HFFc6 (cell line): ENCODE data around the gene IRS4. TPM values are rescaled to one million over a fixed set of nuclear protein-coding genes. Genes with fewer than 3 reads are reported as not detected.

Experiments used
- DNase-seq: peaks from one replicate; pipeline ENCODE4 v3.0.0-alpha.2; 2018
- H3K27ac Mint-ChIP-seq: 2 replicates; pipeline ENCODE4 v1.8.0; 2020; ENCODE audit warnings: mild to moderate bottlenecking, mixed read lengths
- H3K27me3 Mint-ChIP-seq: 2 replicates; pipeline ENCODE4 v1.8.0; 2021; ENCODE audit warnings: mild to moderate bottlenecking, moderate library complexity, mixed read lengths; ENCODE audit not compliant: insufficient read depth
- H3K36me3 Mint-ChIP-seq: 2 replicates; pipeline ENCODE4 v1.8.0; 2021; ENCODE audit warnings: low read depth, mixed read lengths
- H3K4me1 Mint-ChIP-seq: 2 replicates; pipeline ENCODE4 v1.8.0; 2020; ENCODE audit warnings: low read depth, mixed read lengths
- H3K4me3 Mint-ChIP-seq: 2 replicates; pipeline ENCODE4 v1.8.0; 2020; ENCODE audit warnings: mild to moderate bottlenecking, moderate library complexity, mixed read lengths
- H3K9me3 Mint-ChIP-seq: 2 replicates; pipeline ENCODE4 v1.8.0; 2020; ENCODE audit warnings: mild to moderate bottlenecking, mixed read lengths
- CTCF ChIP-seq: fragments of 200-600 bp; sonication (generic); IDR thresholded peaks from 2 replicates; pipeline ENCODE4 v1.5.0; 2021; ENCODE audit warnings: antibody characterized with exemption, mild to moderate bottlenecking
- total RNA-seq, 6 experiments: library from RNA; stranded (reverse); fragmentation: NEBNext Ultra II Directional; extraction: Animal tissue kit (Norgen Biotek cat#: 25700); gene quantifications; 2 replicates in 1 of 6; 3 replicates in 5 of 6; pipeline ENCODE4 v1.2.3, GENCODE V29; 2021

Gene IRS4
- total RNA-seq, 6 experiments from 2014 or later = not detected

- peaks cover 1% of the 10 kb centered on the region; the same call in 1 of the 2 replicates for H3K27me3 Mint-ChIP-seq
- no peaks in the 10 kb centered on the region for H3K36me3 Mint-ChIP-seq
- H3K4me1 Mint-ChIP-seq = no peaks in the 10 kb centered on the region
Observed at GRCh38 chrX:108726748-108727147, 9.6 kb downstream of the IRS4 start.

GRCh38 chrX:108722561-108722960 lies 13.8 kb downstream of the IRS4 start:
- no peaks in the 10 kb centered on the region for H3K4me1 Mint-ChIP-seq
- TF ChIP-seq CTCF = no peak
- H3K36me3 Mint-ChIP-seq = no peaks in the 10 kb centered on the region
- H3K27me3 Mint-ChIP-seq = no peaks in the 10 kb centered on the region
- H3K4me3 Mint-ChIP-seq = no peak overlapping the region
- H3K9me3 Mint-ChIP-seq = no peaks in the 10 kb centered on the region; the same call in 1 of the 2 replicates
- DNase-seq = no peak
- no peak overlapping the region for H3K27ac Mint-ChIP-seq

More at GRCh38 chrX:108726748-108727147, 9.6 kb downstream of the IRS4 start:
- Mint-ChIP-seq H3K9me3 (no peaks in the 10 kb centered on the region), H3K27ac (no peak overlapping the region), H3K4me3 (no peak overlapping the region)
- TF ChIP-seq CTCF = no peak
- DNase-seq = no peak

GRCh38 chrX:108712886-108713285 lies 23.5 kb downstream of the IRS4 start:
- H3K27me3 Mint-ChIP-seq = no peaks in the 10 kb centered on the region
- H3K4me1 Mint-ChIP-seq = no peaks in the 10 kb centered on the region
- no peak overlapping the region for H3K4me3 Mint-ChIP-seq
- no peaks in the 10 kb centered on the region; the same call in 1 of the 2 replicates for H3K9me3 Mint-ChIP-seq
- DNase-seq = no peak
- no peak overlapping the region for H3K27ac Mint-ChIP-seq
- no peaks in the 10 kb centered on the region for H3K36me3 Mint-ChIP-seq
- no peak for TF ChIP-seq CTCF

GRCh38 chrX:108704839-108705238 lies 31.5 kb downstream of the IRS4 start:
- Mint-ChIP-seq H3K27me3 (no peaks in the 10 kb centered on the region; the same call in 1 of the 2 replicates), H3K9me3 (no peaks in the 10 kb centered on the region), H3K4me3 (no peak overlapping the region), H3K4me1 (no peaks in the 10 kb centered on the region), H3K27ac (no peak overlapping the region), H3K36me3 (no peaks in the 10 kb centered on the region)
- TF ChIP-seq CTCF = no peak
- DNase-seq = no peak

- DNase-seq = no peak
- no peaks in the 10 kb centered on the region for H3K36me3 Mint-ChIP-seq
- no peak for TF ChIP-seq CTCF
- no peak overlapping the region for H3K27ac Mint-ChIP-seq
- H3K9me3 Mint-ChIP-seq = no peaks in the 10 kb centered on the region
- H3K4me1 Mint-ChIP-seq = no peaks in the 10 kb centered on the region
- H3K4me3 Mint-ChIP-seq = no peak overlapping the region
- no peaks in the 10 kb centered on the region; the same call in 1 of the 2 replicates for H3K27me3 Mint-ChIP-seq
Observed at GRCh38 chrX:108702530-108702929, 33.8 kb downstream of the IRS4 start.

GRCh38 chrX:108701633-108702032 lies 34.7 kb downstream of the IRS4 start:
- no peaks in the 10 kb centered on the region for H3K36me3 Mint-ChIP-seq
- H3K27ac Mint-ChIP-seq = no peak overlapping the region
- H3K4me3 Mint-ChIP-seq = no peak overlapping the region
- no peaks in the 10 kb centered on the region for H3K27me3 Mint-ChIP-seq
- no peaks in the 10 kb centered on the region for H3K4me1 Mint-ChIP-seq
- no peak for TF ChIP-seq CTCF
- H3K9me3 Mint-ChIP-seq = no peaks in the 10 kb centered on the region
- DNase-seq = no peak
